ENCODE measurements around the gene PAPOLG. TPM values are rescaled to one million over a fixed set of nuclear protein-coding genes. Genes with fewer than 3 reads are reported as not detected.
A peak's percentile ranks its signal among the peaks of the same experiment; 100 is the strongest.

The PAPOLG gene
- total RNA-seq, 1 donor from 2014 or later, result 20.4 TPM

DNA sequence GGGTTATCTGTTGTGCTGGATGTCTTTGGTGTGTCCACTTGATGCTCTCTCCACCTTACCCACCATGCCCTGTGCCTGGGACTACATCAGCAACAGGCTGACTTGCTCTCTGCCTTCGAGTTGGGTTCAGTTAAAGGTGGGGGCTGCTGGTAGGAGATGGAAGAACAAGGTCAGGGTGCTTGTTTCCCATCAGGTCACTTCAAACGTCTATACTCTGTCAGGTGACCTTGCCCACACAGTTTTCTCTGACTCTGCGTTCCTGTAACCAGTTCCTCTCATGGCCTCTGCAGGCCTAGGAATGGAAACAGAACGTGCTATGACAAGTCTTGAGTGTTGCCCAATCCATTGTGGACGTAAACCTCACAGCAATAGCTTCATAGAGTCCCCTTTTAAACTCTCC is 38.4 kb upstream of the PAPOLG start:
- H3K9me3 Mint-ChIP-seq, result no peaks in the 10 kb centered on the region
- no peaks in the 10 kb centered on the region for H3K27me3 Mint-ChIP-seq (ENCODE audit: low read depth)
- H3K4me3 Mint-ChIP-seq, result no peak overlapping the region
- no peaks in the 10 kb centered on the region for H3K36me3 Mint-ChIP-seq (ENCODE audit: low read depth)
- no peak overlapping the region for H3K27ac Mint-ChIP-seq (ENCODE audit: unreplicated experiment)
- no peak for DNase-seq (ENCODE audit: low read depth, low spot score)
- TF ChIP-seq, protein P1, sequence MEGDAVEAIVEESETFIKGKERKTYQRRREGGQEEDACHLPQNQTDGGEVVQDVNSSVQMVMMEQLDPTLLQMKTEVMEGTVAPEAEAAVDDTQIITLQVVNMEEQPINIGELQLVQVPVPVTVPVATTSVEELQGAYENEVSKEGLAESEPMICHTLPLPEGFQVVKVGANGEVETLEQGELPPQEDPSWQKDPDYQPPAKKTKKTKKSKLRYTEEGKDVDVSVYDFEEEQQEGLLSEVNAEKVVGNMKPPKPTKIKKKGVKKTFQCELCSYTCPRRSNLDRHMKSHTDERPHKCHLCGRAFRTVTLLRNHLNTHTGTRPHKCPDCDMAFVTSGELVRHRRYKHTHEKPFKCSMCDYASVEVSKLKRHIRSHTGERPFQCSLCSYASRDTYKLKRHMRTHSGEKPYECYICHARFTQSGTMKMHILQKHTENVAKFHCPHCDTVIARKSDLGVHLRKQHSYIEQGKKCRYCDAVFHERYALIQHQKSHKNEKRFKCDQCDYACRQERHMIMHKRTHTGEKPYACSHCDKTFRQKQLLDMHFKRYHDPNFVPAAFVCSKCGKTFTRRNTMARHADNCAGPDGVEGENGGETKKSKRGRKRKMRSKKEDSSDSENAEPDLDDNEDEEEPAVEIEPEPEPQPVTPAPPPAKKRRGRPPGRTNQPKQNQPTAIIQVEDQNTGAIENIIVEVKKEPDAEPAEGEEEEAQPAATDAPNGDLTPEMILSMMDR (conservative IDR thresholded peaks at IDR 0.05), result no peak
- H3K4me1 Mint-ChIP-seq, result no peaks in the 10 kb centered on the region

DNA sequence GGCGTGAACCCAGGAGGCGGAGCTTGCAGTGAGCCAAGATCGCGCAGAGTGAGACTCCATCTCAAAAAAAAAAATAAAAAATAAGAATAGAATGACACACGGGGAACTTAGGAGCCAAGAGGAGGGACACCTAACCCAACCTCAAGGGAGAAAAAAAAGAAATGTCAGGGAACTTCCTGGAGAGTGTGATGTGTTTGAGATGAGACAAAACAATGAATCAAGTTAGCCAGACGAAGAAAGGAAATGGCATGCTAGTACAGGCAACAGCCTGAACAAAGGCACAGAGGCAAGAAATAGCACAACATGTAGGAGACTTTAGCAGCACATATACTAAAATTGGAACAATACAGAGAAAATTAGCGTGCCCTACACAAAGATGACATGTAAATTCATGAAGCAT is 36.7 kb upstream of the PAPOLG start:
- no peak for DNase-seq (ENCODE audit: low read depth, low spot score)
- no peaks in the 10 kb centered on the region for H3K36me3 Mint-ChIP-seq (ENCODE audit: low read depth)
- no peaks in the 10 kb centered on the region for H3K9me3 Mint-ChIP-seq
- no peaks in the 10 kb centered on the region for H3K27me3 Mint-ChIP-seq (ENCODE audit: low read depth)
- no peak overlapping the region for H3K27ac Mint-ChIP-seq (ENCODE audit: unreplicated experiment)
- H3K4me1 Mint-ChIP-seq, result no peaks in the 10 kb centered on the region
- no peak overlapping the region for H3K4me3 Mint-ChIP-seq
- TF ChIP-seq, protein P1 (conservative IDR thresholded peaks at IDR 0.05), result no peak

DNA sequence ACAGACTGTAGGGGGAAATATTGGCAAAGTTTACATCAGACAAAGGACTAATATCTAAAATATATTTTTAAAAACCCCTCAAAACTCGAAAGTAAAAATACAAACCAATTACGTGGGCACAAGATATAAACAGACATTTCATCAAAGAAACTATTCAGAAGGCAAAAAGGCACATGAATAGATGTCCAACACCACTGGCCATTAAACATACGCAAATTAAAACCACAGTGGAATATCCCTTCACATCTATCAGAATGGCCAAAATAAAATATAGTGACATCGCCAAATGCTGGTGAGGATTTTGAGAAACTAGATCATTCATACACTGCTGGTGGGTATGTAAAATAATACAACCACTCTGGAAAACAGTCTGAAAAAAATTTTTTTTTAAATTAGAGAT is 30.6 kb upstream of the PAPOLG start:
- no peak for DNase-seq (ENCODE audit: low read depth, low spot score)
- no peaks in the 10 kb centered on the region for H3K9me3 Mint-ChIP-seq
- no peaks in the 10 kb centered on the region for H3K36me3 Mint-ChIP-seq (ENCODE audit: low read depth)
- no peak overlapping the region for H3K27ac Mint-ChIP-seq (ENCODE audit: unreplicated experiment)
- H3K27me3 Mint-ChIP-seq (ENCODE audit: low read depth), result no peaks in the 10 kb centered on the region
- no peaks in the 10 kb centered on the region for H3K4me1 Mint-ChIP-seq
- H3K4me3 Mint-ChIP-seq, result no peak overlapping the region
- TF ChIP-seq, protein P1 (conservative IDR thresholded peaks at IDR 0.05), result no peak

DNA sequence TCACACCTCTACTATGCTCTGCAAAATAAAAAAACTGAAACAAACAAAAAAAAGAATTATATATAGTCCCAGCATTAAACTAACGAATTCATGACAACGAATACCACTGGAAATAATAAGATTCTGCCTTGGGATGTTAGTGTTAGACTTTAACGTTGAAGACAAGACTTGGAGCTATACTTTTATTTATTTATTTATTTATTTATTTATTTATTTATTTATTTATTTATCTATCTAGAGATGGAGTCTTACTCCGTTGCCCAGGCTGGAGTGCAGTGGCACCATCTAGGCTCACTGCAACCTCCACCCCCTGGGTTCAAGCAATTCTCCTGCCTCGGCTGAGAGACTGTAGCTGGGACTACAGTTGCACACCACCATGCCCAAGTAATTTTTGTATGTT is 27.2 kb upstream of the PAPOLG start:
- Mint-ChIP-seq H3K27me3 (ENCODE audit: low read depth) (peaks cover under 1% of the 10 kb centered on the region), H3K4me3 (no peak overlapping the region), H3K27ac (ENCODE audit: unreplicated experiment) (no peak overlapping the region), H3K4me1 (no peaks in the 10 kb centered on the region), H3K36me3 (ENCODE audit: low read depth) (no peaks in the 10 kb centered on the region), H3K9me3 (no peaks in the 10 kb centered on the region)
- no peak for DNase-seq (ENCODE audit: low read depth, low spot score)
- TF ChIP-seq, protein P1 (conservative IDR thresholded peaks at IDR 0.05), result no peak

DNA sequence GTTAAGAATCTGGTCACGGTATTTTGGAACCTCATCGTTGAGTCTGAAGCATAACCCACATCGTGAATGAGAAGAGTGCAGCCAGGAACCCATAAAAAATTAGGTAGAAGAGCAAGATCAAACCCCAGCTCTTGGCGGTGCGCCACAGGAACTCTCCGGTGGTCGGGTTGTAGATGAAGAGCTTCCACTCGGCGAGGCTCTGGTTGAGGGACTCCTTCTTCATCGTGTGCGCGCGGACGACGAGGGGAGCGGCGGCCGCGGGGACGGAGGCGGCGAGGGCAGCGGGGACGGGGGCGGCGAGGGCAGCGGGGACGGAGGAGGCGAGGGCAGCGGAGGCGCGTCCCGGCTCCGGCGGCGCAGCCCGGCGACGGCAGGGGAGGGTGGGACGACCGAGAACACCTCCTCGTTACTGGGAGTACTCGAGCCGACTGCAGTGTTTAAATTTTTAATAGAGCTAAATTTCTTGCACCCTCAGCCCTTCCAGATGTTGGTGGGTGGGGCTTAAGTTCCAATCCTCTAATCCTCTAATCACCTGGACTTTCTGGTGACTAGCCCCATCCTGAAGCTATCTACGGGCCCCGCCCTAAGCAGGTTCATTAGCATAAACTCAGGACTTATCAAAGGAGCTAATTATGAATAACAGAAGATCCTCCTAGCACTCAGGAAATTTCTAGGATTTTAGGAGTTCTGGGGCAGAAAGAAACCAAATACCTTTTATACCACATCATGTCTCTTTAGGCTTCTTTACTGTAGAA is 20.4 kb upstream of the PAPOLG start:
- no peaks in the 10 kb centered on the region for H3K36me3 Mint-ChIP-seq (ENCODE audit: low read depth)
- no peaks in the 10 kb centered on the region for H3K9me3 Mint-ChIP-seq
- TF ChIP-seq, protein P1 (conservative IDR thresholded peaks at IDR 0.05), result no peak
- H3K4me3 Mint-ChIP-seq, result peak overlapping the region; percentile 73
- H3K4me1 Mint-ChIP-seq, result peaks cover 18% of the 10 kb centered on the region
- peak; percentile 3 for DNase-seq (ENCODE audit: low read depth, low spot score)
- H3K27ac Mint-ChIP-seq (ENCODE audit: unreplicated experiment), result no peak overlapping the region
- peaks cover 42% of the 10 kb centered on the region for H3K27me3 Mint-ChIP-seq (ENCODE audit: low read depth)

Measured in neural crest cell (in vitro differentiated cells).